Heart right ventricle (tissue), 16 donors: Measurements from ENCODE around the gene ABTB1. TPM values are rescaled to one million over a fixed set of nuclear protein-coding genes. Genes with fewer than 3 reads are reported as not detected.

Experiments used
- ATAC-seq, 8 donors: fragments of 200-7000 bp; cut with Tn5 transposase; one replicate each; pipeline ENCODE4 v1.9.1; 2020; ENCODE audit warnings: mild to moderate bottlenecking in 8 of 8, moderate library complexity in 8 of 8, moderate number of reproducible peaks in 1 of 8
- DNase-seq, 2 donors: peaks; one replicate each; pipeline ENCODE4 v3.0.0-alpha.2; 2020
- H3K27ac ChIP-seq, 10 donors: fragments of 200-600 bp; sonication (generic) in 2 of 10; one replicate each; pipeline versions ENCODE4 v1.5.0 to v1.8.0; 2020 to 2022; ENCODE audit warnings: mild to moderate bottlenecking in 3 of 10
- H3K27me3 ChIP-seq, 7 donors: fragments of 200-600 bp; one replicate each; pipeline ENCODE4 v1.8.0; 2021 to 2022; ENCODE audit warnings: mild to moderate bottlenecking in 2 of 7
- H3K36me3 ChIP-seq, 9 donors: fragments of 200-600 bp; sonication (generic) in 1 of 9; one replicate each; pipeline versions ENCODE4 v1.5.0 to v1.8.0; 2020 to 2022; ENCODE audit warnings: mild to moderate bottlenecking in 2 of 9
- H3K4me1 ChIP-seq, 9 donors: fragments of 200-600 bp; sonication (generic) in 1 of 9; one replicate each; pipeline versions ENCODE4 v1.5.0 to v1.8.0; 2020 to 2022; ENCODE audit warnings: mild to moderate bottlenecking in 4 of 9
- H3K4me3 ChIP-seq, 10 donors: fragments of 200-600 bp; sonication (generic) in 2 of 10; one replicate each; pipeline versions ENCODE4 v1.5.0 to v1.8.0; 2020 to 2022; ENCODE audit warnings: mild to moderate bottlenecking in 7 of 10, moderate library complexity in 2 of 10
- H3K9me3 ChIP-seq, 11 donors: fragments of 200-600 bp in 10 of 11; sonication (generic) in 2 of 11; one replicate each; pipeline versions ENCODE4 v1.5.0 to v1.8.0; 2013 to 2022; ENCODE audit warnings: mild to moderate bottlenecking in 2 of 11, control low read depth in 1 of 11, moderate library complexity in 1 of 11
- WGBS, 2 donors: extraction: QIAGEN DNeasy Blood & Tissue Kit; methylation state at CpG; one replicate each; pipeline ENCODE4 v1.1.7; 2013; ENCODE audit warnings: inconsistent platforms in 1 of 2; 5-methylcytosine and 5-hydroxymethylcytosine counted together
- intact Hi-C, 10 donors: fragments of 100-400 bp; cut with DNase I; formaldehyde crosslinking; loops; one replicate each; pipeline versions ENCODE4 v1.11.1 to v1.14.2; 2022
- polyA plus RNA-seq, 2 donors: library from polyadenylated mRNA; stranded (reverse); fragments of 200-250 nt; gene quantifications; one replicate each; pipeline ENCODE4 v1.2.3, GENCODE V29; 2013
- total RNA-seq, 10 donors: library from RNA; stranded (reverse); fragmentation: NEBNext Ultra II Directional in 3 of 10; extraction: Animal tissue kit (Norgen Biotek cat#: 25700) in 3 of 10; gene quantifications; one replicate each; pipeline versions ENCODE4 v1.2.1 to v1.2.4, GENCODE V29; 2021 to 2023
- TF ChIP-seq, protein P1 (sequence below), 9 donors: fragments of 200-600 bp; sonication (generic) in 2 of 9; IDR thresholded peaks; one replicate each; pipeline versions ENCODE4 v1.5.0 to v1.8.0; 2021 to 2022; ENCODE audit warnings: antibody characterized with exemption in 9 of 9, mild to moderate bottlenecking in 5 of 9, moderate library complexity in 1 of 9
- donor health status: Arrhythmogenic right ventricular cardiomyopathy.
- donor health status: ischemic (EF 13 %, LVEDD 7.1; RV severe dilation, severe dysfunction).
- donor health status: healthy with polysubstance abuse.
- donor health status: DM: no; HTN: yes; CAD: no.
- donor health status: DM: no; HTN: no; CAD: no.
- donor health status: ischemic (EF 25% LVEDD 6.9; RV normal size, moderate dysfunction).
- donor health status: ischemic (EF 25% LVEDD 5.7; RV mildly dilated, moderate dysfunction).
- donor health status: healthy.
- donor health status: DM: yes; HTN: yes; CAD: no.
- donor health status: Ischemic cardiomyopathy.
- donor health status: ischemic (EF 35%, LVEDD 5.7; RV mildly dilated, moderate dysfunction).
- donor health status: nonischemic (EF 11% LVEDD 7.7; RV severe dilation, severe dysfunction).
- donor health status: DM: yes; HTN: yes; CAD: no.
- donor health status: PGD.
- donor health status: ischemic (EF 29% LVEDD 5.4; RV normal size, mild dysfunction).
- donor health status: nonischemic (EF 23%, LVEDD 6.1; RV moderate dilation, normal function).

The ABTB1 gene
- total and polyA plus RNA-seq, 12 donors: 19.6 to 56.3 (median 24.7) TPM

DNA sequence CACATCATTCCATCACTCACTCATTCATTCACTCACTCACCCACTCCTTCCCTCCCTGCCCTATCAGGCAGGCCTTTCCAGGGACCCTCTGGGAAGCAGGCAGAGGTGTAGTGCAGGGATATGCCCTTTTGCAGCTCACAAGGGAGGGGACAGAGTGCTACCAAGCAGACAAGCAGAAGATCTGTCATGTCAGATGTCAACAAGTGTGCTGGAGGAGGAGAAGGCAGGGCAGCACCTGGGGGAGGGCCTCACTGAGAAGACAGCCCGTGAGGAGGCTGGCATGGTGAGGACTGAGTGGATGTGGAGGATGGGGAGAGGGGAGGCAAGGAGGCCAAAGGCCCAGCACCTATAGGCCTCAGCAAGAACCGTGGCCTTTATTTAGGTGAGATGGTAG is 15.3 kb downstream of the ABTB1 start:
- Histone ChIP-seq H3K27me3 (no peaks in the 10 kb centered on the region), H3K4me3 (no peak overlapping the region), H3K27ac (peak overlapping the region in 7 of 10 donors; percentile 3 to 65 (median 50)), H3K4me1 (peaks cover 5 to 48% (median 23%) of the 10 kb centered on the region in 9 donors), H3K36me3 (peaks cover 0 to 43% (median 8%) of the 10 kb centered on the region in 9 donors), H3K9me3 (no peaks in the 10 kb centered on the region)
- DNase-seq (no peak), ATAC-seq (no peak)
- intact Hi-C loops: loop anchor here in 1 of 10 donors (10.0 kb wide), 1 partner anchor 137 kb away; the partner anchor contains the start of gene MGLL
- WGBS, 2 donors: 67 to 76% methylated on average over 2 of the region's 2 CpGs
- TF ChIP-seq, protein P1, sequence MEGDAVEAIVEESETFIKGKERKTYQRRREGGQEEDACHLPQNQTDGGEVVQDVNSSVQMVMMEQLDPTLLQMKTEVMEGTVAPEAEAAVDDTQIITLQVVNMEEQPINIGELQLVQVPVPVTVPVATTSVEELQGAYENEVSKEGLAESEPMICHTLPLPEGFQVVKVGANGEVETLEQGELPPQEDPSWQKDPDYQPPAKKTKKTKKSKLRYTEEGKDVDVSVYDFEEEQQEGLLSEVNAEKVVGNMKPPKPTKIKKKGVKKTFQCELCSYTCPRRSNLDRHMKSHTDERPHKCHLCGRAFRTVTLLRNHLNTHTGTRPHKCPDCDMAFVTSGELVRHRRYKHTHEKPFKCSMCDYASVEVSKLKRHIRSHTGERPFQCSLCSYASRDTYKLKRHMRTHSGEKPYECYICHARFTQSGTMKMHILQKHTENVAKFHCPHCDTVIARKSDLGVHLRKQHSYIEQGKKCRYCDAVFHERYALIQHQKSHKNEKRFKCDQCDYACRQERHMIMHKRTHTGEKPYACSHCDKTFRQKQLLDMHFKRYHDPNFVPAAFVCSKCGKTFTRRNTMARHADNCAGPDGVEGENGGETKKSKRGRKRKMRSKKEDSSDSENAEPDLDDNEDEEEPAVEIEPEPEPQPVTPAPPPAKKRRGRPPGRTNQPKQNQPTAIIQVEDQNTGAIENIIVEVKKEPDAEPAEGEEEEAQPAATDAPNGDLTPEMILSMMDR (IDR thresholded peaks at IDR 0.05): no peak

DNA sequence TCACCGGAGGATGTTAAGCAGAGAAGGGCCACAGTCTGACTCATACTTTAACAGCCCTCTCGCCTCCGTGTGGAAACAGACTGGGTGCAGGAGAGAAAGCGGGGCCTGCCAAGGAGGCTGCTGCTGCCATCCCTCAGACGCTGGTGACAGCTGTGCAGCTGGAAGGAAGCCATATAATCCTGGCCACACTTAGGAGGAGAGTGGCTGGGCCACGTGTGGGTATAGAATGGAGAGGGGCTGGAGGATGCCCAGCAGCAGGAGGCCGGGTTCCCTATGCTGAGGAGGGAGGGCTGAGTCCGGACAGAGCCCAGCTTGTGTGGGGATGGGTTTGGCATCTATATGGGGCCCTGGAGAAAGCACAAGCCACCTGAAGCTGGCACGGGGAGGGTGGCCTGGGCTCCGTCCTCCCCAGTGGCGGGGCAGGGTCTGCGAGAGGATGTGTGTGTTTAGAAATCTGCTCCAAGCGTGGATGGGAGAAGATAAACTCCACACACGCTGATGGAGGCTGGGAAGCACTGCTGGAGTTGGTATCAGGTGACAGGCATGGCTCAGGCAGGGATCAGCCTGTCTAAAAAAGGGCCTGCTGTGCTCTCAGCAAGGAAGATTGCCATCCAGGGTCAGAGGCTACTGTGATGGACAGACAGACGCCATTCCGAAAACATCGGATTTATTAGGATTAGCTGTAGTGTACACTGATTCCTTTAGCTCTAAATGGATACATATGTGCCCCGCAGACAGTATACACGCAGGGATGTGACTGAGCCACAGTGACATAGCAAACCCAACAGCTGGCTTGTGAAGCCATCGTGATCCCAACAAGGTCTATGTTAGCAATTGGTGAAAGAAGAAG is 15.9 kb downstream of the ABTB1 start:
- Histone ChIP-seq H3K36me3 (peaks cover 0 to 49% (median 8%) of the 10 kb centered on the region in 9 donors), H3K9me3 (no peaks in the 10 kb centered on the region), H3K4me3 (no peak overlapping the region), H3K4me1 (peaks cover 5 to 46% (median 20%) of the 10 kb centered on the region in 9 donors), H3K27me3 (no peaks in the 10 kb centered on the region), H3K27ac (peak overlapping the region in 7 of 10 donors; percentile 37 to 65 (median 50))
- intact Hi-C loops: loop anchor here in 1 of 10 donors (10.0 kb wide), 1 partner anchor 136 kb away; the partner anchor contains the start of gene MGLL
- ATAC-seq (peak in 7 of 8 donors; percentile 26 to 75 (median 56)), DNase-seq (no peak)
- TF ChIP-seq, protein P1 (IDR thresholded peaks at IDR 0.05): no peak
- 55 to 65% methylated on average over 20 of the region's 20 CpGs for WGBS, 2 donors

DNA sequence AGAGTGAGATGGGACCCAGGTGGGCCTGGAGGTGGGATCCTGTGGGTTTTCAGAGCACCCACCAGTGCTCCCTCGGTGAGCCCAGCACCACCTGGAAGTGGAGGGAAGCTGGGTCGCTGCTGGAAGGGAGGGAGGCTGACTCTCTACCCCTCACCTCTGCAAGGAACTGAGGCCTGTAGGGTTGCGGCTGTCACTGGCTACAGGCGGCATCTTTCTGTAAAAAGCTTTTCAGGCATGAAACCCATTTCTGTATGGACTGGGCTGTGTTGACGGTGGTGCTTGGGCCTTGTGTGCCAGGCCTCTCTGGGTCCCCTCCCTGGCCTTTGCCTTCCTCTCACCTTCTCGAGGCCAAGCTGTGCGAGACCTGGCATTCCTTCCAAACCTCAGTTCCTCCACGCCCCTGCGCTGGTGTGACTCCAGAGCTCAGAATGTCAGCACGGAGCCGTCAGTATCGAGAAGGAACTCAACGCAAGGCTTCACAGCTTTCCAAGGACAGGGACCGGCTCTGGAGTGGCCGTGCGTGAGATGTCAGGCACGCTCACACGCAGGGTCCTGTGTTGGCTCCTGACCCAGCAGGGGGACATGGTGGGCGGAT is 16.6 kb downstream of the ABTB1 start:
- intact Hi-C loops: loop anchor here in 1 of 10 donors (10.0 kb wide), 1 partner anchor 135 kb away; the partner anchor contains the start of gene MGLL
- DNase-seq (peak in 1 of 2 donors; percentile 4), ATAC-seq (no peak)
- TF ChIP-seq, protein P1 (IDR thresholded peaks at IDR 0.05): no peak
- Histone ChIP-seq H3K36me3 (peaks cover 0 to 56% (median 10%) of the 10 kb centered on the region in 9 donors), H3K27ac (peak overlapping the region in 6 of 10 donors; percentile 39 to 65 (median 52)), H3K27me3 (no peaks in the 10 kb centered on the region), H3K9me3 (no peaks in the 10 kb centered on the region), H3K4me1 (peaks cover 5 to 44% (median 20%) of the 10 kb centered on the region in 9 donors), H3K4me3 (no peak overlapping the region)
- 93 to 95% methylated on average over 19 of the region's 19 CpGs for WGBS, 2 donors

DNA sequence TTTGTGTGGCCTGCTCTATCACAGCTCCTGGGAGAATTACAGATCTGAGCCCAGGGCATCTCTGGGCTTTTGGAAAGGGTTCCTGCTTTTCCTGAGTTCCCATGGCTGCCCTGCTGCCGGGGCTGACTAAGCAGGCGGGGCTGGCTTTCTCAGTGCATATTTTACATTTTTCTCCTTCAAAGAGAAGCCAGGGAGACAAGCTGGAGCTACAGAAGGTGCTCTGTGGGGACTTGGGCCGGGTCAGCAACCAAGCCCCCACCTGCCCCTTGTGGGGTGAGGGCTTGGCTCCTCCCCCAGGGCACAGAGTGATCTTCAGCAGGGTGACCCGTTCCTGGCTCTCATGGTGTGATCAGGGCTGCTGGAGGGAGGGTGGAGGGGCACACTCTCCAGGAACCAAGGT is 17.4 kb downstream of the ABTB1 start:
- Histone ChIP-seq H3K4me3 (no peak overlapping the region), H3K9me3 (no peaks in the 10 kb centered on the region), H3K36me3 (peaks cover 0 to 64% (median 10%) of the 10 kb centered on the region in 9 donors), H3K4me1 (peaks cover 5 to 49% (median 20%) of the 10 kb centered on the region in 9 donors), H3K27ac (peak overlapping the region in 8 of 10 donors; percentile 28 to 70 (median 58)), H3K27me3 (no peaks in the 10 kb centered on the region)
- intact Hi-C loops: loop anchor here in 3 of 10 donors (5.0 to 10.0 kb wide), 6 partner anchors 113 to 382 kb away; partner anchors contain the start of gene MGLL (in 2 of the 3)
- 70 to 80% methylated on average over 4 of the region's 4 CpGs for WGBS, 2 donors
- peak in 1 of 2 donors; percentile 10 for DNase-seq
- TF ChIP-seq, protein P1 (IDR thresholded peaks at IDR 0.05): no peak
- ATAC-seq: peak in 1 of 8 donors; percentile 8
